Limb (tissue), 2 donors: ENCODE measurements around the gene CCM2.
"Not testable (repeated sequence)": the region's sequence is repeated elsewhere in the genome, so short reads cannot be mapped to it uniquely, and the experiment has no call there.

Source experiments
- DNase-seq, 2 donors: peaks; one replicate each; pipeline ENCODE4 v3.0.0-alpha.2; 2016; ENCODE audit errors: extremely low spot score in 2 of 2

Gene CCM2

DNA sequence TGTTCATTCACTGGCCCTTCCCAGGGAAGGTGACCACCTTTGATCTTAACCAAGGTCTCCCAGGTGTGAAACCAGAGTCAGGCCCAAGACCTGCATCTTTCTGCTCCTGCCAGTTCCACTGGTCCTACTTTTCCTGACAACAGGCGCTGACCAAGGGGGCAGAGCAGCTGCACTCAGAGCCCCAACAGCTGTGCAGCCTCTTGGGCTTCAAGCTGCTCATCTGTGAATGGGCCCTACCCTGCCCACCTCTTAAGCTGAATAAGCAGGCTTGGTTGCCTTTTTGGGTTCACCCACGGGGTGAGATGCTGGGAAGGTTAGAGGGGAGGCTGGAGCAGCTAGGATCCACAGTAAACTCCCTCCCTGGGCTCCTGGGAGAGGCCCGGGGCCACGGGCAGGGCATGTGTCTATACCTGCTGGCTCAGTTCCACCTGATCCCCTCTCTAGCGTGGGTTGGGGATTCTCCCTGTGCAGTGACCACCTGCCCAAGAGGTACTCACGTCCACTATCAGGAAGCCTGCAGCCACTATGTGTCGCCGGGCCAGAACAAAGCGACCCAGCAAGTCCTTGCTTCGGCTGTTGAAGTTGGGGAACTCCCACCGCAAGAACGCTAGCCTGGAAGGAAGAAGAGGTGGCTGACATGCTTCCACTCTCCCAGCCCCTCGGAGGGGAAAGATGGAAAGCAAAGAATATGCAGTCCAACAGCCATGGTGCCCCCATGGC lies 100.9 kb downstream of the CCM2 start:
- DNase-seq = no peak

GRCh38 chr7:45101748-45102147 lies 101.7 kb downstream of the CCM2 start:
- DNase-seq = no peak

GRCh38 chr7:45102785-45103712 lies 103.0 kb downstream of the CCM2 start:
- no peak for DNase-seq

- DNase-seq = no peak
These were observed 104.2 kb downstream of the CCM2 start for GRCh38 chr7:45103958-45104843.

GRCh38 chr7:45104844-45105587 lies 105.0 kb downstream of the CCM2 start:
- DNase-seq = no peak

DNA sequence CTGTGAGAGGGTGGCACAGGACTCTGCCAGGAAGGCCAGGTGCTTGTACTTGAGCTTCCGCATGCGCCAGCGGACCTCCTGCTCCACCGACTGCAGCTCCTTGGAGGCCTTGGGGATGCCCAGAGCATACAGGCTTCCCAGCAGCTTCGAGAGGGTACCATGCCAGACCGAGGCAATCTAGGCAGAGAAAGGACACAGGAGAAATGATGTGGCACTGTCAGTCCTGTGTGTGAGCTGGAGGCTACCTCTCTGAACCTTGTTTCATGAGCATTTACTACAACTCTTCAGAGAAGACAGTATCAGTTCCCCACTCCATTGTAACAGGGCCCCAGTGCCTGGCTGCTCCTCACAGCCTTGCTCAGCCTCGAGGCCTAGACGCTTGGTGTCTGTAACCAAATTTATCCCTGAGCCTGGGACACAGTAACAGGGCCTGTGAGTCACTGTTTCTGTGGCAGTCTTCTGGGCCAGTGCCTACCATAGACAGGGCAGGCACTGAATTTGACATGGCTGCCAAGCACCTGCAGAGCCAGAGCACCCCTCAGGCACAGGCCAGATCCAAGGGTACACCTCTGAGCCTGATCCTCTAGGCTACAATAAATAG lies 105.7 kb downstream of the CCM2 start:
- no peak for DNase-seq

- no peak for DNase-seq
These were observed 106.8 kb downstream of the CCM2 start for GRCh38 chr7:45106820-45107219.

GRCh38 chr7:45107356-45107755 lies 107.4 kb downstream of the CCM2 start:
- DNase-seq = no peak

DNA sequence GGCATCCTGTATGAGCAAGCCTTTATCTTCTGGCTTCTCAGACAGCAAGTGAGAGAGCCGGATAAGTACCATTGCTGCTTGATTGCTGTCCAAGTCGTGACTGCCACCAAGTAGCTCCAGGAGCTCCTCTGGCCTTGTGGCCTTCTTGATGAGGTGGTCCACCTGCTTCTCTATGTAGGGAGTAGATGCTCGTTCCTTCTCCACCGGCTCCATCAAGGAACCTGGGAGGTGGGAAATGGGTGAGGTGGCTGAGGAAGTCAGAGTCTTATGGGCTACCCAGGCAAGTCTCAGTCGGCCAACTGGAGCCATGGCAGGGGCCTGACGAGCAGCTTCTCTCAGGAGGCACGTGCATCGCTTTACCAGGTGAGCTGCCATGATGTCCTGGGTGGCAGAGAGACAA lies 108.9 kb downstream of the CCM2 start:
- no peak for DNase-seq

GRCh38 chr7:45111298-45112223 lies 111.6 kb downstream of the CCM2 start, which contains the start of gene TBRG4:
Gene TBRG4, minus strand, starts transcription at chr7:45111697. Its CDS starts 2,460 bp downstream, at chr7:45109237.
- DNase-seq = peak; percentile 95 to 96

GRCh38 chr7:45112648-45113047 lies 112.6 kb downstream of the CCM2 start:
- DNase-seq = no peak

- not testable (repeated sequence) for DNase-seq
These were observed 114.3 kb downstream of the CCM2 start for GRCh38 chr7:45114257-45114656.

DNA sequence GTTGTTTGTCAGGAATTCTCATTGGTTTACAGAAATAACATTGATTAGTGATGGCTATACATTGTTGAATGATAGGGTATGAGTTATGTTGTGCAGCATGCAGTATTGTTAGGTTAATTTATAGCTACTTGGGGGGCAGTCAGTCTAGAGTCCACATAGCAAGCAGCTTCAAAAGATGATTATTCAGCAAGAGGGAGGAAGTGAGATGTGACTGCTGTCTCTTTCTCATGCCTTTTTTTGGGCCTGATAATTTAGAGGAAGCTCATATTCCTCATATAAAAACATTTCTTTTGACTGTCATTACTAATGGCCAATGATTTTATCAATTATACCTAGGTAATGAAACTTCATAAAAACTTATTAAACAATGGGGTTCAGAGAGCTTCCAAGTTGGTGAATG lies 114.9 kb downstream of the CCM2 start:
- DNase-seq = no peak

GRCh38 chr7:45116048-45116447 lies 116.0 kb downstream of the CCM2 start:
- no peak for DNase-seq

DNA sequence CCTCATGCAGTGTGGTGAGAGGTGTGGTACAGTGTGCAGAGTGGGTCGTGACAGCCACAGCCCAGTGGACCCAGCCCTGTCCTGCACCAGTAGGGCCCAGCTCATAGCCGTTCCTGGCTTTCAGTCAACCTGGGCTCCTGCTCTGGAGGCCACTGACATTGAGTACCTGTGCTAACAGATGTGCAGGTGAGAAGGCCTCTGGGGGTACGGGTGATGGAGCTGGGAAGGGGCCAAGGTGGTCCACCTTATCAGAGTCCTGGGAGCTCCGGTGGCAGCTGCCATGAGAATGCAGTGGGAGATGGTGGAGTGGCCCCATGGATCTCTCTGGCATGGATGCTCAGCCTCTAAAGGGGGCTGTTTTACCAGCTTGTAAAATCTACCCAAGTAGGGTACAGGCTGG lies 117.6 kb downstream of the CCM2 start:
- DNase-seq = no peak

DNA sequence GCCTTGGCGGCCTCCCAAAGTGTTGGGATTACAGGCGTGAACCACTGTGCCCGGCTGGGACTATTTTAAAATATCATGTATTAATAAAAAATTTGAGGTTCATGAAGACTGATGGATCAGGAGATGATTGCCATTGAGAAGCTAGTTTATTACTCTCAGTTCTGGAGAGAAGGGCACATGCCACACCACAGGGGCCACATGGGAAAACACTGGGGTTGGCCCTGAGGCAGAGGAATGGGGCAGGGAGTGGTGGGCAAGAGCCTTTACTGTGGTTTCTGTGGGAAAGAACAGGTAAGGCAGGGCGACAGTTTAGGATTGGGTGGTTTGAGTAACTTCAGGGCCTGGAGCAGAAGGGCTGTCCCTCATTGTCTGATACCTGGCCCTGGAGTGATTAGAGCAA lies 118.3 kb downstream of the CCM2 start:
- DNase-seq = no peak

DNA sequence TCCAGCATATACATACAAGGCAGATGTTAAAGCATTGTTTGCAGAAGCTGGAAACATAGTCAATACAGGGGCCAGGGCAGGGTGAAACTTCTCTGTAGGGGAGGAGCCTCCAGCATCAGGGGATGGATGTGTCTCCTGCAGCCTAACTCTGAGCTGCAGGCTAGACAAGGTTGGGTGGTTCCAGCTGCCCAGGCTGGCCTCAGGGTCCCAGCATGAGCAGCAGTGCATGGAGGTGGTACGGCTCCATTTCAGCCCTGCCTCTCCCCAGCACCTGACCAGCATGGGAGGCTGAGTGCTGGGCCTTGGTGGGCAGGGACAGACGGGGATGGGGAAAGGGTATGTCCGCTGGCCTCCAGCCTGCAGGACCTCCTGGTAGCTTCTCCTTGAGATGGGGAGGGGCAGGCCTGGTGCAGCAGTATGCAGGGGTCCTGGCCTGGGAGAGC lies 118.9 kb downstream of the CCM2 start:
- DNase-seq = no peak

GRCh38 chr7:45119550-45119949 lies 119.5 kb downstream of the CCM2 start:
- no peak for DNase-seq
